ENCODE measurements around the gene REN. TPM values are rescaled to one million over a fixed set of nuclear protein-coding genes. Genes with fewer than 3 reads are reported as not detected.

REN gene
- total RNA-seq, 2 donors from 2014 or later: not detected

DNA sequence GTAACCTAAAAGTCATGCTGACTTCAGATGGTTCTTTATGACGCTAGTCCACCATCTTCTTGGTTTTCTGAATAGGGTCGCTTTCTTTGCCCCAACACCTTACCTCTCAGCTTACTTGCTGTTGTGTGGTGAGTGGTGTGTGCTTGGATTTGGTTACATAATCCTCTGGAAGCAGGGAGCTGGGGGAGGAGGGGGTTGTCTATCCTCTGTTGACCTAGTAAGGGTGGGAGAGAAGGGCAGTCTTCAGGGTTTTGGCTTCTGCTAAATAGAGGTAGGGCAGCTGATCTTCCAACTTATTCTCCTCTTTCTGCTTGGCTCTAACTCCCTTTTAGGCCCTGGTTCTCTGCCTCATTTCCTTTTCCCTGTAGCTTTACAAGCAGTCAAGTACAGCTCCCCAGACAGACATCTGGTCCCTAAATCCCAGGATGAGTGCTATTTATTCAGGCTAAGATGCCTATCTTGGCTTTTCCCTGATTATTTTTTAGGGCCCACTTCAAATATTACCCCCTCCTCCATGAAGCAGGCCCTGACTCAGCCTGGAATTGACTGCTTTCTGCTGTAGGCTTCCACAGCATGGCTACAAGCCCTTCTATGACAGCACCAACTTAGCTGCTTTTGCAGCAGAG lies 6.4 kb upstream of the REN start:
- H3K4me3 ChIP-seq: no peak overlapping the region
- ATAC-seq (ENCODE audit: insufficient number of reproducible peaks, low FRiP score, low read depth) (no peak), DNase-seq (ENCODE audit: low spot score) (no peak)
- H3K27me3 ChIP-seq (replicated peaks; ENCODE audit: insufficient read depth): no peaks in the 10 kb centered on the region
- no peak for TF ChIP-seq CTCF (IDR thresholded peaks at IDR 0.05)
- H3K9me3 ChIP-seq: peaks cover 12% of the 10 kb centered on the region
- no peak overlapping the region for H3K27ac ChIP-seq
- H3K36me3 ChIP-seq: no peaks in the 10 kb centered on the region
- H3K4me1 ChIP-seq (ENCODE audit: control insufficient read depth in 1 of 2, low read depth in 2 of 2): no peaks in the 10 kb centered on the region

GRCh38 chr1:204171751-204172178 lies 5.6 kb upstream of the REN start:
- Histone ChIP-seq H3K9me3 (peaks cover 12% of the 10 kb centered on the region), H3K27ac (no peak overlapping the region), H3K36me3 (no peaks in the 10 kb centered on the region), H3K4me1 (ENCODE audit: control insufficient read depth in 1 of 2, low read depth in 2 of 2) (no peaks in the 10 kb centered on the region), H3K4me3 (no peak overlapping the region), H3K27me3 (replicated peaks; ENCODE audit: insufficient read depth) (no peaks in the 10 kb centered on the region)
- no peak for DNase-seq (ENCODE audit: low spot score)
- no peak for TF ChIP-seq CTCF (IDR thresholded peaks at IDR 0.05)
- no peak for ATAC-seq (ENCODE audit: insufficient number of reproducible peaks, low FRiP score, low read depth)

DNA sequence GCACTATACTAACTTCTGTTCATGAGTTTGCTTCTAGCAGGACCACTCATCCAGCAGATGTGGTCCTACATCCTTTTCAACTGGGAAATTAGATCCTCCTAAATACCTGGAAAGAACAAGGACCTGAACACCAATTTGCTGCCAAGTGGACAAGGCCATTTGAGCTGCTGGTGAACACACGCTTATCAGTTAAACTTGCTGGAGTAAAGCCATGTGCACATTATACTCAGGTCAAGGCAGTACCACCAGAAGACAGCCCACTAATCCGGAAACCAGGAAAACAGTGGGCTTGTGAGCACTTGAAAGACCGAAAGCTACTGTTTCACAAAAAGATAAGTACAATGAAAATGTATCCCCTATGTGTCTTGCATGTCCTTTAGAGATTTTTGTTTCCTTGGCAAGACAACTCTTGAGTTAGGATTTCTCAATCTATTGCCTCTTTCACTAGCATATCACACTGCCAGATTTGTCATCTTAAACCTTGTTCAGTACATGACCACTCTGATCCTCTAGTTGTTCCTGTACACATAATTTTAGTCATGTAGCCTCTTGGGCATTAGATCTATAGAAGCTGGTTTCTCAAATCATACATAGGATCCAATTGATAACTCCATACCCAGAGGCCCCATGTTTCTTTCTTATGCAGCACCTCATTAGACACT lies 4.5 kb upstream of the REN start:
- no peak overlapping the region for H3K4me3 ChIP-seq
- H3K27ac ChIP-seq: no peak overlapping the region
- no peaks in the 10 kb centered on the region for H3K4me1 ChIP-seq (ENCODE audit: control insufficient read depth in 1 of 2, low read depth in 2 of 2)
- H3K9me3 ChIP-seq: peaks cover 12% of the 10 kb centered on the region
- DNase-seq (ENCODE audit: low spot score) (no peak), ATAC-seq (ENCODE audit: insufficient number of reproducible peaks, low FRiP score, low read depth) (no peak)
- no peaks in the 10 kb centered on the region for H3K36me3 ChIP-seq
- no peak for TF ChIP-seq CTCF (IDR thresholded peaks at IDR 0.05)
- no peaks in the 10 kb centered on the region for H3K27me3 ChIP-seq (replicated peaks; ENCODE audit: insufficient read depth)

GRCh38 chr1:204169858-204170257 lies 3.7 kb upstream of the REN start:
- no peak for ATAC-seq (ENCODE audit: insufficient number of reproducible peaks, low FRiP score, low read depth)
- Histone ChIP-seq H3K4me1 (ENCODE audit: control insufficient read depth in 1 of 2, low read depth in 2 of 2) (no peaks in the 10 kb centered on the region), H3K27ac (no peak overlapping the region), H3K36me3 (no peaks in the 10 kb centered on the region), H3K4me3 (no peak overlapping the region), H3K27me3 (replicated peaks; ENCODE audit: insufficient read depth) (no peaks in the 10 kb centered on the region), H3K9me3 (peaks cover 12% of the 10 kb centered on the region)
- no peak for DNase-seq (ENCODE audit: low spot score)
- TF ChIP-seq CTCF (IDR thresholded peaks at IDR 0.05): no peak

- Histone ChIP-seq H3K9me3 (peaks cover 12% of the 10 kb centered on the region), H3K4me3 (no peak overlapping the region), H3K4me1 (ENCODE audit: control insufficient read depth in 1 of 2, low read depth in 2 of 2) (no peaks in the 10 kb centered on the region), H3K27me3 (replicated peaks; ENCODE audit: insufficient read depth) (no peaks in the 10 kb centered on the region), H3K27ac (no peak overlapping the region), H3K36me3 (no peaks in the 10 kb centered on the region)
- ATAC-seq (ENCODE audit: insufficient number of reproducible peaks, low FRiP score, low read depth) (no peak), DNase-seq (ENCODE audit: low spot score) (no peak)
- TF ChIP-seq CTCF (IDR thresholded peaks at IDR 0.05): no peak
Measured at GRCh38 chr1:204167730-204168129, 1.6 kb upstream of the REN start.
